Panc1 (cell line): ENCODE results near the gene SORL1.

ENCODE experiments used
- POLR2AphosphoS5 ChIP-seq: IDR thresholded peaks from 2 replicates; pipeline ENCODE4 v1.6.1; 2012; ENCODE audit warnings: mild to moderate bottlenecking, low read depth, low read length, moderate library complexity
- SIN3A ChIP-seq: IDR thresholded peaks from 2 replicates; pipeline ENCODE4 v1.6.1; 2012; ENCODE audit warnings: low read depth, mild to moderate bottlenecking, low read length, moderate library complexity, borderline replicate concordance; ENCODE audit not compliant: insufficient read depth
- TCF7L2 ChIP-seq: IDR thresholded peaks from 2 replicates; pipeline ENCODE4 v1.6.1; 2011; ENCODE audit warnings: mild to moderate bottlenecking, low read depth, low read length, inconsistent platforms
- TF ChIP-seq, protein P1 (sequence below): fragments of 450-650 bp; IDR thresholded peaks from 2 replicates; pipeline ENCODE4 v1.5.1; 2017; ENCODE audit warnings: mild to moderate bottlenecking
- TF ChIP-seq, protein P2 (sequence below), 2 experiments: IDR thresholded peaks; 2 replicates each; pipeline ENCODE4 v1.6.1; 2011 to 2012; ENCODE audit warnings: low read depth in 2 of 2, control low read depth in 1 of 2, low read length in 1 of 2, mild to moderate bottlenecking in 1 of 2, moderate library complexity in 1 of 2; ENCODE audit not compliant: insufficient read depth in 1 of 2

DNA sequence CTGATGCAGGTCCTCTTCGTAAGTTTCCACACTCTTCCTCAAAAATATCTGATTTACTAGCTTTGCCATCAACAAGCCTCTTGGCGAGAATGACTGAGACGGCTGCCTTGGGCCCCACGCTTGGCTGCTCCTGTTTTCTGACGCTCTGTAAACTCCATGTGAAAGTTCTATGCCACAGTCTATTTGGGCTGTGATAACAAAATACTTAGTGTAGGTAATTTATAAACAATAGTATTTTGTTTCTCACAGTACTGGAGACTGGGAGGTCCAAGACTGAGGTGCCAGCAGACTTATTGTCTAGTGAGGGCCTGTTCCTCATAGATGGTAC, 123.8 kb downstream of the SORL1 start:
- TF ChIP-seq, protein P1, sequence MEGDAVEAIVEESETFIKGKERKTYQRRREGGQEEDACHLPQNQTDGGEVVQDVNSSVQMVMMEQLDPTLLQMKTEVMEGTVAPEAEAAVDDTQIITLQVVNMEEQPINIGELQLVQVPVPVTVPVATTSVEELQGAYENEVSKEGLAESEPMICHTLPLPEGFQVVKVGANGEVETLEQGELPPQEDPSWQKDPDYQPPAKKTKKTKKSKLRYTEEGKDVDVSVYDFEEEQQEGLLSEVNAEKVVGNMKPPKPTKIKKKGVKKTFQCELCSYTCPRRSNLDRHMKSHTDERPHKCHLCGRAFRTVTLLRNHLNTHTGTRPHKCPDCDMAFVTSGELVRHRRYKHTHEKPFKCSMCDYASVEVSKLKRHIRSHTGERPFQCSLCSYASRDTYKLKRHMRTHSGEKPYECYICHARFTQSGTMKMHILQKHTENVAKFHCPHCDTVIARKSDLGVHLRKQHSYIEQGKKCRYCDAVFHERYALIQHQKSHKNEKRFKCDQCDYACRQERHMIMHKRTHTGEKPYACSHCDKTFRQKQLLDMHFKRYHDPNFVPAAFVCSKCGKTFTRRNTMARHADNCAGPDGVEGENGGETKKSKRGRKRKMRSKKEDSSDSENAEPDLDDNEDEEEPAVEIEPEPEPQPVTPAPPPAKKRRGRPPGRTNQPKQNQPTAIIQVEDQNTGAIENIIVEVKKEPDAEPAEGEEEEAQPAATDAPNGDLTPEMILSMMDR: no peak
- TF ChIP-seq POLR2AphosphoS5 (no peak), TCF7L2 (no peak), SIN3A (no peak)
- TF ChIP-seq, protein P2, sequence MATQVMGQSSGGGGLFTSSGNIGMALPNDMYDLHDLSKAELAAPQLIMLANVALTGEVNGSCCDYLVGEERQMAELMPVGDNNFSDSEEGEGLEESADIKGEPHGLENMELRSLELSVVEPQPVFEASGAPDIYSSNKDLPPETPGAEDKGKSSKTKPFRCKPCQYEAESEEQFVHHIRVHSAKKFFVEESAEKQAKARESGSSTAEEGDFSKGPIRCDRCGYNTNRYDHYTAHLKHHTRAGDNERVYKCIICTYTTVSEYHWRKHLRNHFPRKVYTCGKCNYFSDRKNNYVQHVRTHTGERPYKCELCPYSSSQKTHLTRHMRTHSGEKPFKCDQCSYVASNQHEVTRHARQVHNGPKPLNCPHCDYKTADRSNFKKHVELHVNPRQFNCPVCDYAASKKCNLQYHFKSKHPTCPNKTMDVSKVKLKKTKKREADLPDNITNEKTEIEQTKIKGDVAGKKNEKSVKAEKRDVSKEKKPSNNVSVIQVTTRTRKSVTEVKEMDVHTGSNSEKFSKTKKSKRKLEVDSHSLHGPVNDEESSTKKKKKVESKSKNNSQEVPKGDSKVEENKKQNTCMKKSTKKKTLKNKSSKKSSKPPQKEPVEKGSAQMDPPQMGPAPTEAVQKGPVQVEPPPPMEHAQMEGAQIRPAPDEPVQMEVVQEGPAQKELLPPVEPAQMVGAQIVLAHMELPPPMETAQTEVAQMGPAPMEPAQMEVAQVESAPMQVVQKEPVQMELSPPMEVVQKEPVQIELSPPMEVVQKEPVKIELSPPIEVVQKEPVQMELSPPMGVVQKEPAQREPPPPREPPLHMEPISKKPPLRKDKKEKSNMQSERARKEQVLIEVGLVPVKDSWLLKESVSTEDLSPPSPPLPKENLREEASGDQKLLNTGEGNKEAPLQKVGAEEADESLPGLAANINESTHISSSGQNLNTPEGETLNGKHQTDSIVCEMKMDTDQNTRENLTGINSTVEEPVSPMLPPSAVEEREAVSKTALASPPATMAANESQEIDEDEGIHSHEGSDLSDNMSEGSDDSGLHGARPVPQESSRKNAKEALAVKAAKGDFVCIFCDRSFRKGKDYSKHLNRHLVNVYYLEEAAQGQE (IDR thresholded peaks at IDR 0.05; ENCODE audit: insufficient read depth in 1 of 2, low read depth in 2 of 2, low read length in 1 of 2): no peak
